IPS-20b (cell line): ENCODE results near the gene SLFN5.

Source experiments
- H3K27ac ChIP-seq: one replicate; pipeline ENCODE4 v1.5.1; 2013; ENCODE audit warnings: low read length
- H3K27me3 ChIP-seq: 2 replicates; pipeline ENCODE4 v1.6.1; 2013; ENCODE audit warnings: mild to moderate bottlenecking, low read length, inconsistent platforms; ENCODE audit not compliant: insufficient read depth
- H3K36me3 ChIP-seq: 2 replicates; pipeline ENCODE4 v1.6.1; 2013; ENCODE audit warnings: low read depth, mild to moderate bottlenecking, inconsistent platforms, low read length, moderate library complexity; ENCODE audit not compliant: insufficient read depth
- H3K4me1 ChIP-seq: 2 replicates; pipeline ENCODE4 v1.6.1; 2013; ENCODE audit warnings: mild to moderate bottlenecking, control low read depth, inconsistent platforms, low read length, moderate library complexity; ENCODE audit not compliant: insufficient read depth
- H3K4me3 ChIP-seq: 2 replicates; pipeline ENCODE4 v1.5.1; 2013; ENCODE audit warnings: mild to moderate bottlenecking, low read length, inconsistent platforms
- H3K9ac ChIP-seq: 2 replicates; pipeline ENCODE4 v1.6.1; 2013; ENCODE audit warnings: low read depth, mild to moderate bottlenecking, inconsistent platforms, low read length, moderate library complexity
- H3K9me3 ChIP-seq: 2 replicates; pipeline ENCODE4 v1.6.1; 2013; ENCODE audit warnings: mild to moderate bottlenecking, low read depth, low read length, inconsistent platforms; ENCODE audit not compliant: insufficient read depth

SLFN5 gene

GRCh38 chr17:35322749-35323148 lies 79.9 kb downstream of the SLFN5 start:
- H3K9me3 ChIP-seq: peaks cover 22% of the 10 kb centered on the region
- H3K4me3 ChIP-seq: no peak overlapping the region
- no peaks in the 10 kb centered on the region for H3K4me1 ChIP-seq
- no peaks in the 10 kb centered on the region for H3K27me3 ChIP-seq
- H3K9ac ChIP-seq: no peak overlapping the region
- no peak overlapping the region for H3K27ac ChIP-seq
- no peaks in the 10 kb centered on the region for H3K36me3 ChIP-seq
